Measurements from ENCODE around the gene C1QTNF9B. TPM values are rescaled to one million over a fixed set of nuclear protein-coding genes. Genes with fewer than 3 reads are reported as not detected.
A peak's percentile ranks its signal among the peaks of the same experiment; 100 is the strongest.
"Not testable (repeated sequence)": the region's sequence is repeated elsewhere in the genome, so short reads cannot be mapped to it uniquely, and the experiment has no call there.

C1QTNF9B gene
- total RNA-seq, 1 donor from 2014 or later: not detected

DNA sequence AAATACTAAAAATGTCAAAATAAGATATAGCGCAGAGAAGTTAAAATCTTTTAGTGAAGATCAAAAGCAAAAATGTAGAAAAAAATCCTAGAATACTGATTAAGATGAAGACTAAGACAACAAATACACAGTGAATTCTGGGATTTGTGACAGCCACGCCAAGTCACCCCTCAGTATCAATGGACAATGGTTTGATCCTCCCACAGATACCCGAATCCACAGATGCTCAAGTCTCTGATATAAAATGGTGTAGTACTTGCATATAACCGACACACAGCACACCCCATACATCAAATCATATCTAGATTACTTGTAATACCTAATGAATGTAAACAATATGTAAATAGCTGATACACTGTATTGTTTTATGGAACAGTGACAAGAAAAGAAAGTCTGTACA, 14.0 kb downstream of the C1QTNF9B start:
- H3K4me3 ChIP-seq: no peak overlapping the region
- no peaks in the 10 kb centered on the region for H3K9me3 ChIP-seq
- intact Hi-C loops (cut with DNase I): no loop called here
- TF ChIP-seq POLR2AphosphoS5 (IDR thresholded peaks at IDR 0.05; ENCODE audit: insufficient read depth in 1 of 2, low read depth in 1 of 2) (no peak), POLR2A (IDR thresholded peaks at IDR 0.05) (no peak)
- H3K27ac ChIP-seq: no peak overlapping the region
- H3K4me1 ChIP-seq: peaks cover 8% of the 10 kb centered on the region
- no peak for DNase-seq (ENCODE audit: extremely low spot score in 2 of 2)
- peaks cover 0 to 8% of the 10 kb centered on the region in 2 donors for H3K36me3 ChIP-seq
- no peaks in the 10 kb centered on the region for H3K27me3 ChIP-seq

DNA sequence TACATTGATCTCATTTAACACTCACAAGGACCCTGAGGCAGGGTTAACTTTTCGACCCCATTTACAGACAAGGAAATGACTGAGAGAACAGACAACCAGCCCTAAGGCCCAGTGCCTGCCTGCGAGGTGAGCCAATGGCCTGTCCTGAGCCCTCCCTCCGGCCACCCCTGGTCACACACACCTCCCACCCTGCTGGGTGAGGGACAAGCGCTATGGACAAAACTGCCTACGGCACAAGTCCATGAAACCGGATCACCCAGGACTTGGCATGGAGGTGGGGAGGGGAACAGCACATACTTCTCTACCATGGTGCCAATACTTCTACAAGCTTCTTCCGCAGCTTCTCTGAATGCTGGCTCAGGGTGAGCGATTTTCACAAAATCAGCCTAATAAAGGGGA, 15.9 kb downstream of the C1QTNF9B start:
- H3K4me1 ChIP-seq; H3K27me3 ChIP-seq; H3K27ac ChIP-seq; intact Hi-C loops (cut with DNase I); DNase-seq (ENCODE audit: extremely low spot score in 2 of 2); H3K9me3 ChIP-seq; H3K4me3 ChIP-seq: not testable (repeated sequence)
- peaks cover 0 to 12% of the 10 kb centered on the region in 2 donors for H3K36me3 ChIP-seq

DNA sequence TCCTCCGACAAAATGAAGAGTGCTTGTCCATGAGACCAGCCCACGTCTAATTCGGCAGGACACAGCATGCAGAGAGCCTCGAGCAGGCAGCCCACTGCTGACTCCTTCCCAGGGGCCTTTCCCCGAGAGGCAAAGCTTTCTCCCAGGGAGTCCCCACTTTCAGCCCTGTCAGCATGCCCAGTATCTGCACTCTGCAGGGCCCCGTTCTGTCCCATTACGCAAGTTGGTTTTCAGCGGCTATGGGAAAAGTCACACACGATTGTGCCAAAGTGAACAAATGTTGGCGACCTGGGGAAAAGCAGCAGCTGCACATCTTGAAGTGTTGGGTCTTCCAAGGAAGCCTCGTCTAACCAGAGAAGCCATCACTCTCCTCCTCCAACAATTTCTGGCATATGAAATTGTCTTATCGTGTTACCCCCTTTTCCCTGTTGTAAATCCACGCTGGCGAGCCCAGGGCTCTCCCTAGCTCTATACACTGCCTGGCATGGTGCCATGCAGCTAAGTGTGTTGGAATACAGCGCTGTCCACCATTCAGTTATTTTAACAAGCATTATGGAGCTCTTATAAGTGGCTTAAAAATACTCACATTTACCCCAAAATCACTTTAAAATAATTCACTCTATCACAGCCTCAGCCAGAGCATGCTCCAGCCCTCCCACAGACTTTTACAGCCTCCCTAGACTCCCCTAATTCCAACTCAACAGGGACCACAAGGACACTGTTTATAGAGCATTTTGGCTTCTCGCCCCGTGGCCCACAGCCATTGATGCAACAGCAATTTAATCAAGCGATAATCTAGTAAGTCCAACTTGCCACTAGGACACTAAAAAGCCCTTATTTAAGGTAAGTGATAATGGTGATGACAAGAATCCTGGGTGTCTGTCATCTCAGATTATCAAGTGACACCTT, 16.6 kb downstream of the C1QTNF9B start:
- peaks cover 0 to 12% of the 10 kb centered on the region in 2 donors for H3K36me3 ChIP-seq
- H3K4me1 ChIP-seq; DNase-seq (ENCODE audit: extremely low spot score in 2 of 2); H3K4me3 ChIP-seq; H3K9me3 ChIP-seq; intact Hi-C loops (cut with DNase I); H3K27ac ChIP-seq; H3K27me3 ChIP-seq: not testable (repeated sequence)

- Histone ChIP-seq H3K36me3 (peaks cover 0 to 12% of the 10 kb centered on the region in 2 donors), H3K4me3 (no peak overlapping the region), H3K27ac (no peak overlapping the region), H3K4me1 (no peaks in the 10 kb centered on the region), H3K27me3 (no peaks in the 10 kb centered on the region), H3K9me3 (no peaks in the 10 kb centered on the region)
- intact Hi-C loops (cut with DNase I): no loop called here
- no peak for DNase-seq (ENCODE audit: extremely low spot score in 2 of 2)
- TF ChIP-seq POLR2A (IDR thresholded peaks at IDR 0.05) (no peak), CTCF (IDR thresholded peaks at IDR 0.05) (no peak), POLR2AphosphoS5 (IDR thresholded peaks at IDR 0.05; ENCODE audit: insufficient read depth in 1 of 2, low read depth in 1 of 2) (no peak)
Measured at GRCh38 chr13:23877286-23877685, 20.0 kb downstream of the C1QTNF9B start.

GRCh38 chr13:23876265-23876664, 21.0 kb downstream of the C1QTNF9B start:
- H3K9me3 ChIP-seq: no peaks in the 10 kb centered on the region
- H3K27ac ChIP-seq: no peak overlapping the region
- H3K36me3 ChIP-seq: peaks cover 0 to 12% of the 10 kb centered on the region in 2 donors
- H3K4me3 ChIP-seq: no peak overlapping the region
- no peak for DNase-seq (ENCODE audit: extremely low spot score in 2 of 2)
- H3K4me1 ChIP-seq: no peaks in the 10 kb centered on the region
- TF ChIP-seq POLR2A (IDR thresholded peaks at IDR 0.05) (no peak), POLR2AphosphoS5 (IDR thresholded peaks at IDR 0.05; ENCODE audit: insufficient read depth in 1 of 2, low read depth in 1 of 2) (no peak), CTCF (IDR thresholded peaks at IDR 0.05) (no peak)
- H3K27me3 ChIP-seq: no peaks in the 10 kb centered on the region
- intact Hi-C loops (cut with DNase I): no loop called here

DNA sequence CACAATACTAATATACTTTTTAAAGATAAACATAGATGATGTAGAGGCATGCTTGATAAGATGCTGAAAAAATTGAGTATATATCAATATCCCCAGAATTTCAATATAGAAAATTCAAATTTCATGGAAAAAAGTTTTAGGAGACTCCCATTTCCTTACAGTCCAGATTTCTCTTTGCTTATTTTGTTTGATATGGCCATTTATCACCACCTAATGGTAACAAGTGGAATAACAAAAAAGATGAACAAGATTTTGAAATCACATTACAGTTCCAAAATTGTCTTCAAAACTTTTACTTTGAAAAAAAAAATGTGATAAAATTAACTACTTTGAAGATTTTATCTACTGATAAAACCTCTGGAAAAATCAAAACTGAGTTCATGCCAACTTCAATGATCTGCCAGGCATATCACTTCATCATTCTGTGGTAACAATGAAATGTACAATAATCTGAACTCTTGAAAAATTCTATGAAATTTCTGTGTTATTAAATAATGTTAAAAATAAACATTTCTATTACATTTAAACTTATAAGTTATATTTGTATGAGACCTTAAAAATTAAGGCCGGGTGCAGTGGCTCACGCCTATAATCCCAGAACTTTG, 25.6 kb downstream of the C1QTNF9B start:
- intact Hi-C loops (cut with DNase I): loop anchor here (2.0 to 5.0 kb wide), 2 partner anchors 299 to 405 kb away; partner anchors contain the start of gene TNFRSF19
- Histone ChIP-seq H3K4me3 (no peak overlapping the region), H3K27me3 (no peaks in the 10 kb centered on the region), H3K9me3 (no peaks in the 10 kb centered on the region), H3K4me1 (peaks cover 7% of the 10 kb centered on the region), H3K36me3 (no peaks in the 10 kb centered on the region), H3K27ac (no peak overlapping the region)
- DNase-seq (ENCODE audit: extremely low spot score in 2 of 2): no peak
- TF ChIP-seq POLR2A (IDR thresholded peaks at IDR 0.05) (no peak), CTCF (IDR thresholded peaks at IDR 0.05) (peak; percentile 33 to 68 (median 53)), POLR2AphosphoS5 (IDR thresholded peaks at IDR 0.05; ENCODE audit: insufficient read depth in 1 of 2, low read depth in 1 of 2) (peak in 1 of 2 donors; percentile 9)

All from vagina (tissue), 2 donors.